Measurements from ENCODE around the gene FBXL7. TPM values are rescaled to one million over a fixed set of nuclear protein-coding genes. Genes with fewer than 3 reads are reported as not detected.

FBXL7 gene
- total RNA-seq, 1 donor from 2014 or later = 8.0 TPM

DNA sequence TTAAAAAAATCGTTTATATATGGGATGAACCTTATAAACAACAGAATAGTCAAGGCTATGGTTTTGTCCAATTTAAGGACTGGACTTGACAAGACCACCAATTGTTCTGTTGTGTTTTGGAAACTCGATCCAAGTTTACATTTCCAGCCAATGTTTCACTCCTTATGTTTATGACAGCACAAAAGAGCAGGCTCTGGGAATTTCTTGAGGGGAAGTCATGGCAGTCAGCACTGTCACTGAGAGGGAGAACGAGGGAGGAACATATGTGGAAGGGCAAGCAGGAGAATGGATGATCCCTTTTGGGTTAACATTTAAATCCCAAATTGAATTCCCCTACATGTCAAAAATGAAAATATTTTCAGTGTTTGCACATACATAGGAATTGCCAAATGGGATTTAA is 387.1 kb downstream of the FBXL7 start:
- no peak overlapping the region for H3K4me3 ChIP-seq
- H3K4me1 ChIP-seq = no peaks in the 10 kb centered on the region
- H3K9me3 ChIP-seq = no peaks in the 10 kb centered on the region
- DNase-seq (no peak), ATAC-seq (no peak)
- TF ChIP-seq, protein P1, sequence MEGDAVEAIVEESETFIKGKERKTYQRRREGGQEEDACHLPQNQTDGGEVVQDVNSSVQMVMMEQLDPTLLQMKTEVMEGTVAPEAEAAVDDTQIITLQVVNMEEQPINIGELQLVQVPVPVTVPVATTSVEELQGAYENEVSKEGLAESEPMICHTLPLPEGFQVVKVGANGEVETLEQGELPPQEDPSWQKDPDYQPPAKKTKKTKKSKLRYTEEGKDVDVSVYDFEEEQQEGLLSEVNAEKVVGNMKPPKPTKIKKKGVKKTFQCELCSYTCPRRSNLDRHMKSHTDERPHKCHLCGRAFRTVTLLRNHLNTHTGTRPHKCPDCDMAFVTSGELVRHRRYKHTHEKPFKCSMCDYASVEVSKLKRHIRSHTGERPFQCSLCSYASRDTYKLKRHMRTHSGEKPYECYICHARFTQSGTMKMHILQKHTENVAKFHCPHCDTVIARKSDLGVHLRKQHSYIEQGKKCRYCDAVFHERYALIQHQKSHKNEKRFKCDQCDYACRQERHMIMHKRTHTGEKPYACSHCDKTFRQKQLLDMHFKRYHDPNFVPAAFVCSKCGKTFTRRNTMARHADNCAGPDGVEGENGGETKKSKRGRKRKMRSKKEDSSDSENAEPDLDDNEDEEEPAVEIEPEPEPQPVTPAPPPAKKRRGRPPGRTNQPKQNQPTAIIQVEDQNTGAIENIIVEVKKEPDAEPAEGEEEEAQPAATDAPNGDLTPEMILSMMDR (IDR thresholded peaks at IDR 0.05) = no peak
- no peaks in the 10 kb centered on the region for H3K27me3 ChIP-seq (ENCODE audit: low read depth)
- intact Hi-C loops (cut with DNase I) = no loop called here
- no peak overlapping the region for H3K27ac ChIP-seq
- no peaks in the 10 kb centered on the region for H3K36me3 ChIP-seq

DNA sequence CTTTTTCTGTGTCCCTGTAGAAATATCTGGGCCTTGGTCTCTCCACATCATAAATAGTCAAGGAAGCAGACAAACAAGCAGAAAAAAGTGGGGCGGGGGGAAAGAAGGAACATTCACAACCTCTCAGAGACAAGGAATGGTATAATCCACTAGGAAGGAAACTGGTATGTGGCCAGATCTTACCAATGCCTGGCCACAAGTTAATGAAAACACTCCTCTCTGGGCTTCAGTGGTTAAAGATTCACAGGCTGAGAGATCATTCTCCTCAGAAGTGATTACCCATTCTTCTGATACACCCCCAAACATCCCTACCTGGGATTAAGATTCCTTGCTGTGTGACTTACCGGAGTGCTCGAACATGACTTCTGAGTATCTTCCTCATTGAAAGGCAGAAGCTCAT is 389.0 kb downstream of the FBXL7 start:
- intact Hi-C loops (cut with DNase I) = no loop called here
- Histone ChIP-seq H3K36me3 (no peaks in the 10 kb centered on the region), H3K4me1 (no peaks in the 10 kb centered on the region), H3K9me3 (no peaks in the 10 kb centered on the region), H3K27me3 (ENCODE audit: low read depth) (no peaks in the 10 kb centered on the region), H3K27ac (no peak overlapping the region), H3K4me3 (no peak overlapping the region)
- no peak for ATAC-seq
- TF ChIP-seq, protein P1 (IDR thresholded peaks at IDR 0.05) = no peak
- no peak for DNase-seq

DNA sequence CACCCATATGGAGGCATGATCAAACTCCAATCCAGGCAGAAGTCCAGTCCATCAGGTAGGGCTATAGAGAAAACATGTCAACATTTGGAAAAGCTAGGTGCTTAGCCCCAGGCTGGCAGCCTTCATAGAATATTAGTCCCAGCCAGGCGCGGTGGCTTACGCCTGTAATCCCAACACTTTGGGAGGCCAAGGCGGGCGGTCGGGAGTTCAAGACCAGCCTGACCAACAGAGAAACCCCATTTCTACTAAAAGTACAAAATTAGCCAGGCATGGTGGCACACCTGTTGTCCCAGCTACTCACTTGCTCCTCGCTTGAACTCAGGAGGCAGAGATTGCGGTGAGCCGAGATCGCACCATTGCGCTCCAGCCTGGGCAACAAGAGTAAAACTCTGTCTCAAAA is 393.9 kb downstream of the FBXL7 start:
- no peaks in the 10 kb centered on the region for H3K4me1 ChIP-seq

DNA sequence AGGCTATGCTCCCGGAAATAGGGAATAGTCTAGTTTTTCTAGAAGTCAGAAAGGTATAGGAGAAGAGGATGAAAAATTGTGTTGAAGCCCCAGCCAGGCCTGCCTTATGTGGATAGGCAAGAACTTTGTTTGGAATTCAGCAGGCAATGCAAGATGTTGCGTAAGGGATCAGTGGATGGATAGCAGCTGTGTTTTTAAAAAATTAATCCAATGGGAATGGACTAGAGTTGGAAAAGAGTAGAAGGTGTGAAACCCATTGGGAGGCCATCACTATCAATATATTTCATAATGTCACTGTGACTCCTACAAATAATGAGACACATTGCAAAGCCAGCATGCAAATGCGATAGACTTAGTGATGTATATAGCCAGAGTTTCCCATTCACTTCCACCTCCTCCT is 397.7 kb downstream of the FBXL7 start:
- no peak for DNase-seq
- ATAC-seq = no peak

More for the DNA sequence above, 393.9 kb downstream of the FBXL7 start:
- no peak overlapping the region for H3K4me3 ChIP-seq
- ATAC-seq (no peak), DNase-seq (no peak)
- intact Hi-C loops (cut with DNase I) = no loop called here
- no peaks in the 10 kb centered on the region for H3K9me3 ChIP-seq
- H3K27me3 ChIP-seq (ENCODE audit: low read depth) = no peaks in the 10 kb centered on the region
- H3K36me3 ChIP-seq = no peaks in the 10 kb centered on the region
- no peak overlapping the region for H3K27ac ChIP-seq
- TF ChIP-seq, protein P1 (IDR thresholded peaks at IDR 0.05) = no peak

DNA sequence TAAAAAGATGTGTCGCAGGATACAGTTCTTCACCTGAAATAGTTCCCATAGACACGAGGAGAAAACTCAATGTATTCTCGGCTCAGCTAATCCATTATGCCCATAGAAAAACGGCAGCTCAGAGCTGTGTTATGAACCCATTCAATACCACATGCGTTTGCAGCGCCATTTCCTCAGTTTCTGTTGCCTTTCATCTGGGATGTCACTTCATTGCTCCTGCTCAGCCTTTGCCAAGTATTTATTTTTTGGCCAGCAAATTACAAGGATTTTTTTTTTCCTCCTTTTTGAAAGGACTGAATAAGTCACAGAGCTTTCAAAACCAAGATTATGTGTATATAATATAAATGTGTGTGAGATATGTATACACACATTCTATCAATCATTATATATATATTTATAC is 398.7 kb downstream of the FBXL7 start:
- no peak for ATAC-seq
- intact Hi-C loops (cut with DNase I) = no loop called here
- Histone ChIP-seq H3K9me3 (no peaks in the 10 kb centered on the region), H3K4me1 (peaks cover 9% of the 10 kb centered on the region), H3K36me3 (no peaks in the 10 kb centered on the region), H3K4me3 (no peak overlapping the region), H3K27me3 (ENCODE audit: low read depth) (no peaks in the 10 kb centered on the region), H3K27ac (no peak overlapping the region)
- DNase-seq = no peak
- TF ChIP-seq, protein P1 (IDR thresholded peaks at IDR 0.05) = no peak

More for the DNA sequence above, 397.7 kb downstream of the FBXL7 start:
- Histone ChIP-seq H3K27ac (no peak overlapping the region), H3K9me3 (no peaks in the 10 kb centered on the region), H3K27me3 (ENCODE audit: low read depth) (no peaks in the 10 kb centered on the region), H3K4me3 (no peak overlapping the region), H3K4me1 (peaks cover 9% of the 10 kb centered on the region), H3K36me3 (no peaks in the 10 kb centered on the region)
- TF ChIP-seq, protein P1 (IDR thresholded peaks at IDR 0.05) = no peak
- intact Hi-C loops (cut with DNase I) = no loop called here

DNA sequence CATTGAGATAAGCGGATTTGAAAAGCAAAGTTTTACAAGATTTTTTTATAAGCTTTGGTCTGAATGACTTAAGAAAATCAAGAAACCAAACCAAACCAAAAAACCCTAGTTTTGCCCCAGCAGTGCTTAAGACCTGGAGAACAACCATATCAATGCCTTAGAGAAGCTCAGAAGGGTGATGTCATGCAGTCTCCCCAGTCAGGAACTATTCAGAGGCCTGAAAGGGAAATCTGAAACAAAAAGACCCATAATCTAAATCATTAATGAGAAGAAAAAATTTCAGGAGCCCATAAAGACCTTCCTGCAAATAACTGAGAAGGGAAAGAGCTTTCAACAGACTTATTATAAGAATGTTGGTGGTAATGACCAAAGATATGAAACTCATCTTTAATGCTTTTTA is 399.5 kb downstream of the FBXL7 start:
- TF ChIP-seq, protein P1 (IDR thresholded peaks at IDR 0.05) = no peak
- Histone ChIP-seq H3K27me3 (ENCODE audit: low read depth) (no peaks in the 10 kb centered on the region), H3K9me3 (no peaks in the 10 kb centered on the region), H3K4me3 (no peak overlapping the region), H3K27ac (no peak overlapping the region), H3K36me3 (no peaks in the 10 kb centered on the region), H3K4me1 (peaks cover 9% of the 10 kb centered on the region)
- no peak for ATAC-seq
- intact Hi-C loops (cut with DNase I) = no loop called here
- no peak for DNase-seq

All from lower lobe of right lung (tissue), 2 donors.